GM04503 (cell line): Measurements from ENCODE around the gene OR2T10.
"Not testable (repeated sequence)": the region's sequence is repeated elsewhere in the genome, so short reads cannot be mapped to it uniquely, and the experiment has no call there.

Source experiments
- DNase-seq: peaks from one replicate; pipeline ENCODE4 v3.0.0-alpha.2; 2012; ENCODE audit warnings: low read depth

The OR2T10 gene

DNA sequence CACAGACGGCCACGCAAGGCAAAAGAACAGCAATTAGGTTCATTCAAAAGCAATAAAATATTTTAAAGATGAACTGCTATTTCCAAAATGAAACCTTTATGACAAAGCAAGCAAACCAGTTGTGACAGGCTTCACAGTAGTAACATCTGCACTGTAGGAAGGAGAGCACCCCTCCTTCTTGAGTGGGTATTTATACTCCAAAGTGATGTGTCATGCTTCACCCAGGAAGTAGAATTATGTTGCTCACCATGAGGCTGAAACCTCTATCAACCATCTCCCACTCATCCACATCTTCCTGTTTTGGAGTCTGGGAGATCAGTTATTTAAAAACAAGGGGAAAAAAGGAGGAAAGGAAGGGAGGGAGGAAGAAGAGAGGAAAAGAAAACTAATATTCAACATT lies 885 bp downstream of the OR2T10 start:
- DNase-seq, result no peak

DNA sequence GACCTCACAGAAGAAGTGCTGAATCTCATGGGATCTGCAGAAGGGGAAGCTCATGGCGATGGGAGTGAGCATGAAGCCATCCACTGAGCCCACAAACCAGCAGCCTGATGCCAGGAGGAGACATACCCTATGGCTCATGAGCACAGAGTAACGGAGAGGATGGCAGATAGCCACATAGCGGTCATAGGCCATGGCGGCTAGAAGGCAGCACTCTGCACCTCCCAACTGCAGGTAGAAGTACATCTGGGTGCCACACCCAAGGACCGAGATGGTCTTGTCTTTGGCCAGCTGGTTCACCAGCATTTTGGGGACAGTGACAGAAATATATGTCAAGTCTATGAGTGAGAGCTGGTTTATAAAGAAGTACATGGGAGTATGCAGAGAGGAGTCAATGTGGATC lies 4.3 kb downstream of the OR2T10 start:
- DNase-seq, result no peak

DNA sequence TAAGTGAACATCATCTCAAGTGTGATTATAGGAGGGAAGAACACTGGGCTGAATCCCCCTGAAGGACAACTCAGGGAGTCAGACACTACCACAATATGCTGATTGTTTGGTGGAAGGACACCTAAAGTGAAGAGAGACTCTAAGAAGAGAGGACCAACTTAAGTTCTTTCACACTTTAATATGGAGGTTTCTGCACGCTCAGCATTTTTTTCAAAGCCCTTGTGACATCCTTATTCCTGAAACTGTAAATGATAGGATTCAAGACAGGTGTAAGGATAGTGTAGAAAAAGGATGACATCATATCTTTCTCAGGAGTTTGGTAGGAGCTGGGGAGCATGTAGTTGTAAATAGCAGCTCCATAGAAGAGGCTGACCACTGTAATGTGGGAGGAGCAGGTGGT lies 4.8 kb downstream of the OR2T10 start:
- DNase-seq, result no peak

DNA sequence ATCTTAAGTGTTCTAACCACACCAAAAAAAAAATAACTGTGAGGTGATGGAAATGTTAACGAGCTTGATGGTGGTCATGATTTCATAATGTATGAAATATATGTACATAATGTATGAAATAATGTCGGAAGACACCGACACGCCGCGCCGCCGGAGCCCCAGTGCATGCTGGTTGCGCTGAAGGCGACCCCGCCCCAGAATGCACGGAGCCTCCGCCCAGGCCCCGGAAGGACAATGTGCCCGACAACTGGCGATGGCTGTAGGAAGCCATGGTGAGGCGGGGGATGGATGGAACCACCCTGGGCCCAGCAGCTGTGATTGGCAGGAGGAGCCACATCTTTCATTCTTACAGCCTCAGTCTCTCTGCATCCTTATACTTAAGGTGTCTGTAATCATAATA lies 7.4 kb downstream of the OR2T10 start:
- no peak for DNase-seq

DNA sequence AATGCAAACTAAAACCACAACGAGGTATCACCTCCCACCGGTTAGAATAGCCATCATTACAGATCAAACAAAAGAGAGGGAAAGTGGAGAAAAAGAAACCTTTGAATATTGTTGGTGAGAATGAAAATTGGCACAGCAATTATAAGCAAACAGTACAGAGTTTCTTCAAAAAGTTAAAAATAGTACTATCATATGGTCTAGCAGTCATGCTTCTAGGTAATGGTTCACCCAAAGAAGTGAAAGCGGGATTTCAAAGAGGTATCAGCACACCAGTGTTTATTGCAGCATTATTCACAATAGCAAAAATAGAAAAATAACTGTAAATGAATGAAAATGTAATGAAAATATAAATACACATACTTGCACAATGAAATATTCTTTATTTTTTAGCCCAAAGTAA lies 8.2 kb downstream of the OR2T10 start:
- DNase-seq, result no peak

DNA sequence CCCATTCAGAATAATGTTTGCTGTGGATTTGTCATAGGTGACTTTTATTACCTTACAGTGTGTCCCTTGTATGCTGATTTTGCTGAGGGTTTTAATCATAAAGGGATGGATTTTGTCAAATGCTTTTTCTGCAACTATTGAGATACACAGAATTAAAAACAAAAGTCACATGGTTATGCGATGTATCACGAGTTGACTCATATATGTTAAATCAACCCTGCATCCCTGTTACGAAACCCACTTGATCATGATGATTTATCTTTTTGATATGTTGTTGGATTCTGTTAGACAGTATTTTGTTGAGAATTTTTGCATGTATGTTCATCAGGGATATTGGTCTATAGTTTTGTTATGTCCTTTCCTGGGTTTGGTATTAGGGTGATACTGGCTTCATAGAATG lies 12.2 kb downstream of the OR2T10 start:
- DNase-seq, result no peak

DNA sequence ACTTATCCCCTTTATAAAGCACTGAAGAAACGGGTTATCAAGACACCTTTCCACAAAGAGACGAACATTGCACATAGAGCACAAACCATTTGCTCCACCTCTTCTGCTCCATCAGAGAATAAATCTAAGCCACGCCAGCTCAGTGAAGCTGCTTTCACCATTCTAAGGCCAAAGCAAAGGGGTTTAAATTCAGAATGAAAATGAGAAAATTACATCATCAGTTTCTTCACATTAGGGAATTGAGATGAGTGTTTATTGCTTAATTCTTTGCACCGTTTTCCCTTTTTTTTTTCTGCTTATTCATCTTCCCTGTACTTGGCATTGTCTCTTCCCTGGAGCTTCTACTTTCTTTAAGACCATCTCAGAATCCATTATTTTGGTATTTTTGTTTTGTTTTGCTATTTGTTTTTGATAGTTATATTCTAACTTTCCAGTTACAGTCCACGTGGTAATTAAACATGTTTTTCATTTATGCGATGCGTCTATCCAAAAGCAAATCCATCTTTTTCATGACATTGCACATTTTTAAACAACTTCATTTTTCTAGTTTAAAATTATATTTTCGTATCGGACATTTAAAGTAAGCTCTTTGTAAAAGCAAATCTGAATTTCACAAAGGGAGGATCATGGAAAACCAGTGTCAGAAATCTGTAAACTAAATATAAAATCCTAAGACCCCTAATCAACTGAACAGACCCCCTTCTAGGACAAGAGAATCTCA lies 21.1 kb downstream of the OR2T10 start:
- DNase-seq, result no peak

DNA sequence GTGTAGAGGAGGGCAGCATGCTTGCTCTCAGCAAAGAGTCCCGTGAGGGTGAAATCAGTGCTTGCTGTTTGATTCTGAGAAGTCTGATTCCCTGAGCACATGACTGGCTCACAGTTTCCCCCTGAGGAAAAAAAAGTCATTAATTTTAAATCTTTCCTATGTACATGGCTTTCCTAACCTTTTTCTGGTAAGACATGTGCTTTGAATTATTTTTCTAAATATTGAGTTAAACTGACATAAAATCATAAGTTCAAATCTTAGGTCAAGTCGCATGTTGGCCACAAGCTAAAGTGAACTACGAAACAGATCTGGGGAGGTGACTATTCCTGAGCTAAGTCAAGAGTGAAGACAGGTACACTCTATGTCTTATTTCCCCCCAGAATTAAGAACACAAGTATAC lies 22.8 kb downstream of the OR2T10 start, which contains the start of gene OR2T34:
OR2T34 (minus strand) TSS at position 101 of the 400 bp plus-strand sequence; CDS start at position 101, 0 bp downstream.
- not testable (repeated sequence) for DNase-seq

DNA sequence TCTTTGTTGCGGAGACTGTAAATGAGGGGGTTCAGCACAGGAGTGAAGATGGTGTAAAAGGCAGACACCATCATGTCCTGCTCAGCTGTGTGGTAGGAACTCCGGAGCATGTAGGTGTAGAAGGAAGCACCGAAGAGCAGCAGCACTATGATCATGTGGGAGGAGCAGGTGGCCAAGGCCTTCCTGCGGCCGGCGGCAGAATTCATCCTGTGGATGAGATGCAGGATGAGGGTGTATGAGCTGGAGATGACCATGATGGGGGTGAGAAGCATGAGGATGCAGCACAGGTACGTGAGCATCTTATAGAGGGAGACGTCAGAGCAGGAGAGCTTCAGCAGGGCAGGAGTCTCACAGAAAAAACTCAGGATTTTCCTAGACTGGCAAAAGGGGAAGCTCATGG lies 23.6 kb downstream of the OR2T10 start:
- not testable (repeated sequence) for DNase-seq

DNA sequence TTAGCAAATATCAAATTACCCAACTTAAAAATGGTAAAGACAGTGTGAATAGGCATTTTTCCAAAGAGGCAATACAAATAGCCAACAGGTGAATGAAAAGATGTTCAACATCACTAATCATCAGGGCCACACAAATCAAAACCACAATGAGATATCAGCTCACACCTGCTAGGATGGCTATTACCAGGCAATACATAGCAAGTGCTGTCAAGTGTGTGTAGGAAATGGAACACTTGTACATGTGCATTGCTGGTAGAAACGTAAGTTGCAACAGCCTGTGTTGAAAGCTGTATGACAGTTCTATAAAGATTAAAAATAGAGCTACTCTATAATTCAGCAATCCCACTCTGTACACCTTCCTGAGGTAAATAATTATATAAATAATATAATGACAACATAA lies 25.5 kb downstream of the OR2T10 start:
- not testable (repeated sequence) for DNase-seq

DNA sequence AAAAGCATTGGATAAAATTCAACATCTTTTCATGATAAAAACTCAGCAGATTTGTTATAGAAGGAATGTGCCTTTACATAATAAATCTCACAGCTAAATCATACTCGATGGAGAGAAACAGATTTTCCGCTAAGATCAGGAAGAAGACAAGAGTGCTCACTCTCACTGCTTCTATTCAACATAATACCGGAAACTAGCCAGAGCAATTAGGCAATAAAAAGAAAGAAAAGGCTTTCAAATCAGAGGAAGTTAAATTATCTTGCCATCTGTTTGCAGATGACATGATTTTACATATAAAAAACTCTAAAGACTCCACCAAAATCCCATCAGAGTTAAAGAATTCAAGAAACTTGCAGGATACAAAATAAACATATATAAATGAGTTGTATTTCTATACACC lies 26.7 kb downstream of the OR2T10 start:
- not testable (repeated sequence) for DNase-seq

DNA sequence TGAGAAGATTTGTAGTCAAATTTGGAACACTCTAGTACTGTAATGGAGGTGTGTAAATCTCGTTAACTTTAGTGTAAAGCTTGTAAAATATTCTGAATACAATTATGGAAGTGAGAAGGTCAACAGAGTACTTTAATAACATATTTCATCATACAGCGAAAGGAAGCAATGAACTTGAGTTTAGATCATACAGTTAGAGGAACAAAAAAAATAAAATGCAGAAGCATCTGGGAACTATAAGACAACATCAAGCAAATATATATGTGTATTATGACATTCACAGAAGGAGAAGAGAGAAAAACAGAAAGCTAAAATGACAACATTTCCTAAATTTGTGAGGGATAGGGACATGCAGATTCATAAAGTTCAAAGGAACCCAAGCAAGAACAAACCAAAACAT lies 28.5 kb downstream of the OR2T10 start:
- not testable (repeated sequence) for DNase-seq

DNA sequence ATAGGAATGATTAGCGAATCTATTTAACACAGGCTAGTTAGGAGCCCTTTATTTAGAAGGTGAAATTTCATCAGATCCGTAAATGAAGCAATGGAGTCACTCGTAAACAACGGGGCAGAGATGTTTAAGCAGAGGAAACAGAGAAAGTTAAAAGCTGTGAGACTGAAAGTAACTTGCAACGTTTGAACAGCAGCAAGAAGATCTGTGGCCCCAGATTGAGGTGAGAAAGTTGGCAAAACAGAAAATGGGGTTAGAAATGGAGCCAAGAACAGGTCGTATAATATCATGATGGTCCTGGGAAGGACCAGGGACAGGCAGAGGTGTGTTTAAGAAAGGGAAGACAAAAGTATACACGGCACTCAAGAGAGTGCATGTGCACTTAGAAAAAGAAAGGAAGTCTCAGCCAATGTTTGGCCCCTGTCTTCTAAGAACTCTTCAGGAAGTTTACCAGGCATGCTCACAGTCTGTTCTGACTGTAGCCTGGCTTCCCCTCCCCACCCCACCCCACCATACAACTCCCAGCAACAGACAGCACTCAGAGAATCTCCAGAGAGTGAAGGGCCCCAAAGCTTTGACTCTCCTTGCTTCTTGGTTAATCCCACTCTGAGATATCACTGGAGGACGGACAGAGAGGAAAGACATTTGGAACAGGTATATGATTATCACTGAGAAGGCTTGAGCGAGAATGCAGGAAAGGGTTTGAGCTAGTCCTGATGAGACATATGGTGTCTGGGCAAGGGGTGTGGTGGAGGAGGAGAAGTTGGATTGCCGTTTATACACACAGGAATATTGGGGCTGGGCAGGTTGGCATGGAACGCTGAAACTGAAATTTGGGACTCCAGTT lies 31.7 kb downstream of the OR2T10 start:
- not testable (repeated sequence) for DNase-seq

DNA sequence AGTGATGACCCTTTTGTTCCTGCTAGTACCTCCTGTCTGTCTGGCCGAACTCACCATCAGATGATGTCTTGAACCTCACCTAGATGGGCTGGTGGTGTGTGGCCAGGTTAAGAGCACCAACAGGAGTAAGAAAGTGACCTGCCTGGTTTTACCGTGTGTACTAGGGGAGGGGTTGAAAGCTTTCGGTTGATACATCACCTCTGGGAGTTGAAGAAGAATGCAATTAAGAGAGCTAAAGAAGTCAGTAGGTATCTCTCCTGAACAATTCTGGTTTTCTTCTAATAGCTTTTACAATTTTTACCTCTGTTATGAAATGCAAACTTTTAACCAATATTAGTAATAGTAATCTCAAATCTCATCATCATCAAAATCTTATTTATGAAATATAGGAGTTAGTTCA lies 34.8 kb downstream of the OR2T10 start, which contains the start of gene OR2T29:
OR2T29 (minus strand) TSS at position 101 of the 400 bp plus-strand sequence. CDS start 3,281 bp downstream, outside the sequence.
- not testable (repeated sequence) for DNase-seq

DNA sequence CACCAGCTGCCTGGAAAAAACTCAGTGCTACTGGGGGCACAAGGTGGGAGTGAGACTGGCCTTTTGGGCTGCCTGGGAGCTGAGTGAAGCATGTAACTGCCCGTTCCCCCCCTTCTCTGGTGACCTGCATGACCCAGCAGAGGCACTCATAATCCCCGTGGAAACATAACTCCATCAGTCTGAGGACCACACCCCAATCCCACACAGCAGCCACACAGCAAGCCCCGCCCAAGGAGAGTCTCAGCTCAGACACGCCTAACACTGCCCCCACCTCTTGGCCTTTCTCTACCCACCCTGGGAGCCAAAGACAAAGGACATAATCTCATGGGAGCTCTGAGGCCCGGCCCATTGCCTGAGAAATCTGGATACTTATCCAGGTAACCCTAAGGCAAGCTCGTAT lies 46.5 kb downstream of the OR2T10 start:
- not testable (repeated sequence) for DNase-seq

DNA sequence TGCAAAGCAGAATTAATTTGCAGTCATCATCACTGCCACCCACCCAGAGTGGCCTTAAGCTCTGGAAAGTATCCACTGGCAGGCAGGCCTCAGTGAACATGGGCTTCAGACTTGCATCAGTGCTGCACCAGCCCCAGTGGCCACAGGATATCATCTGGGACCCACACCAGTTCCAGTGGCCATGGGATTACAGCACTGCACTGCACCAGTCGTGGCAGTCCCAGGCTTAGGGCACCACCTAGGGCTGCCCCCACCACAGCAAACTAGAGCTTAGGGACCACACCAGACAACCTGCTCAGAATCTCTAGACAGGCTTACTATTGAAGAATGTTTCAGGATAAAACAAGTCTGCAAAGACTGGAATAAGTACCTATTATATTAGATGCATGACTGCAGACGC lies 50.1 kb downstream of the OR2T10 start:
- not testable (repeated sequence) for DNase-seq
